ACHN (cell line): ENCODE data around the gene DSEL.

Experiments used
- DNase-seq: peaks from one replicate; pipeline ENCODE4 v3.0.0-alpha.2; 2015
- in situ Hi-C: cut with HindIII; loops from 2 replicates; pipeline ENCODE4 v1.10.0; 2017; ENCODE audit warnings: low sequenced_read_pairs, low pct_ligation_motif_present, low pct_unique_long_range_greater_than_20kb

Gene DSEL

DNA sequence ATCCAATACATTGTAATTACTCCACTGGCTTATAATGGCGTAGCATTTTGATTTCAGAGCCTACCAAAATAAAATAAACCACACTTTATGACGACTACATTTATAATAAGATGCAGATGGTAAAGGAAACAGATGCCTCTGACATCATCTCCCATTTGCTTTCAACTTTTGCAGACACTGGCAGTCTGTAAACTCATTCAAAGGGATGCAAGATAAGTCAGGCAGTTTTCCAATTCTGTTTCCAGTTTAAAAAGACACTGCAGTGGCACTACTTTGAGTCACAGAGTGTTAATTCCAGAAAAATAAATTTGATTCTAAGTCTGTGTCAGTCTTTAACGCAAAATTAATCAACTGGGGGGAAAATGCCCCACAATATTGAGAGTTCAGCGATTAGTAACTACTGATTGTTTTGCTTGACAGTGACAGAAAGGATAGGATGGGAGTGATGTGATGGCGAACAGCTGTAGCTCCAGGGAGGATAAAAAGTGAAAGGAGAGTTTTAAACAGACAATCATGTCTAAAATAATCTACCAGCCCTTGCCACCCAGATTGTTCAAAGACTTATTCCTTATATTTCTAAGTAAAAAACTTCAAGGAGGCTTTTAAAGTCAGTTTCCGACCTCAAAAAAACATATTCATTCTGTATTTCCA lies 6.7 kb downstream of the DSEL start:
- DNase-seq = no peak
- in situ Hi-C loops = no loop called here

DNA sequence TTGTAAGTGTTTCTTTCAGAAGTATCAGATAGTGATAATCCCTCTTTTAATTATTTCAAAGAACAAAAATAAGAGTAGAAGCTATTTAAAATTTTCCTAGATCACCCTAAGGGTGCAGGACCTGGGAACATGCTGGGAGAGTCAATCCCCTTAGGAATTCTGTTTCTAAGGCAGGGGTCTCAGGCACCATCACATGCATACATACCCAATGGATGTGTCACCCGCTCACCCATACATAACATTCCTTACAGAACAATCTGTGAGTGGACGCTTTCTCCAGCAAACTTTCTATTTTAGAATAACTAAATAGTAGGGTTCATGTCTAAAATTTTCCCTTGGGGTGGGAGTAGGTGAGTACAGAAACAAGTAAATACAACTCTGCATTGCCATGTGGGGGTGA lies 8.4 kb downstream of the DSEL start:
- in situ Hi-C loops = no loop called here
- DNase-seq = peak; percentile 6

DNA sequence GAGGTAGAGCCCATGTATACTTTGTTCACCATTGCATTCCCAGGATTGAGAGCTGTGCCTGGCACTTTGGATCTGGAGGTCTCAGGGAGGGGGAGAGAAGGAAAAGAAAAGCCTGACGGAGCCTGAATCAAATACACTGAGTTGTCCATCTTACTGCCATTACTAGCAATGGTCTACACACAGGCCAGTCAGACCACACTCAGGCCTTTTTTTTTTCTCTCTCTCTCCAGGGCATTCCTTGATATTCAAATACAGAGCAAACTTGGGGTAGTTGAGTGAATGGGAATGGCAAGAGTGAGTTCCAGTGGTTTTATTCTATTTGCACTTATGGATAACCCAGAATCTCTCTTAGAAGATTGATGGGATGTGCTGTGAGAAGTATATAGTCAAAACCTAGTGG lies 11.8 kb downstream of the DSEL start:
- in situ Hi-C loops = no loop called here
- no peak for DNase-seq

GRCh38 chr18:67500522-67501205 lies 15.9 kb downstream of the DSEL start:
- in situ Hi-C loops = no loop called here
- no peak for DNase-seq

DNA sequence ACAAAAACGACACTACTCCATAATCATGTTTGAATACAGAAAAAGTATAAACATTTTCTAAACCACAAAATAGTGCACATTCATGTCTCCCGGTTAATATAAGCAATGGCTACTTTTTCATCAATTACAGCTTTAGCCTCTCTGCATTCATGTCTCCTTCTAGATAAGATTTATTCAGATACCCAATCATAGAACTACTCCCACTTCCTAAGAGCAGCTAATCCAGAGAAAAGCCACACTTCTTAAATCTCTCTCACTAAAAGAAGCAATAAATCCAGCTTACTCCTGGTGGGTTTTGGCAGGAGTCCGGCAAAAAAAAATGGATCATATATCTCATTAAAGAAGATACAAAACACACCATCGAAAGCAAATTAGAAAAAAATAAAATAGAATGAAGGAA lies 20.1 kb downstream of the DSEL start:
- DNase-seq = no peak
- in situ Hi-C loops = no loop called here

DNA sequence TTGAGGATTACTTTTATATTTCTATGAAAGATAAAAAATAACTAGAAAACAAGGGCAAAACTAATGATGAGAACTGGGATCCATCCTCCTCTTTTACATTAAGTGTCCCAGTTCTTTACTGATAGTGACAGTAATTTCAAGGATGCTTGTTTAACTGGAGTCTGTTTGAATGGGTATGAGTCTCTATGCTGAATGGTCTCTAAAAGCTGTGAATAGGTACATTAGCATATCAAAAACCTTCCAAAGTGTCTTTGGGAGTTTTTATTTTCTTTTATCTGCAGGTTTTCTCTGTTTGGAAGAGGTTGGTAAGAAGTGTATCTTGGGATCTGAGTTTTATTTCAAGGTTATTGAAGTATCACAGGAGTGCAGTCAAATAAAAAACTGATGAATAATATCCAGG lies 30.0 kb downstream of the DSEL start:
- in situ Hi-C loops = no loop called here
- no peak for DNase-seq

- DNase-seq = no peak
- in situ Hi-C loops = no loop called here
These were observed 30.9 kb downstream of the DSEL start for GRCh38 chr18:67485655-67486054.

DNA sequence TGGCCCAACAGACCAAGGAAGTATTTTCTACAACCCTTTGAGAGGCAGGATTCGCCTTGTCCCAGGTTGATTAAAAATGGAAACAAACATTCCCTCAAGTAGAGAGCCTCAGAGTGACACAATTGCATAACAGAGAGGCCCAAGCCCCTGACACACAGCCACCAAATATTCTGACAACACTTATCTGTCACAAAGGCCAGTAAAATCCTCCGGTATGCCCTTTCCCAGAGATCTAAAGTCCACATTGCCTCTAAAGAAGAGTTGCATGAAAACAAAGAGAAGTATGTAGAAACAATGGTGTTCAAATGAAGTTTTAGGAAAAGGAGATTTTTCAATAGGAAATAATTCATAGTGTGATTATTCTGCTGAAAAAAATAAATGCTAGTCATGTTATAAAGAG lies 32.1 kb downstream of the DSEL start:
- in situ Hi-C loops = no loop called here
- no peak for DNase-seq

DNA sequence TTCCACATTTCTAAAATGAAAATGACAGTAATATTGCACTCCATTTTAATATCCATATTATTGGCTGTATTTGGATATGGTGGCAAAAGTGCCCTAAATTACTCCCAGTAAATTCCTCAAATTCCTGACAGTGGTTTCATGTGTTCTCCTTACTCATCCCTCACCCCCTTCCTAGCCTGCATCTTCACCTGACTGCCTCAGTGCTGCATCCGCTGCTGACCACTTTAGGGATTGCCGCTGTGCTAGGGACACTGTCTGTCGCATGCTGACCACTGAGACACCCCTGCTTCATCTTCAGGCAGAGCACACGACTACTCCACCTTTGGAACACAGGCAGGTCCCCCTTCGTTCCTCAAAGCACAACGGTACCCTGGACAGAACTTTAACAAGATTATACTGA lies 32.6 kb downstream of the DSEL start:
- in situ Hi-C loops = no loop called here
- DNase-seq = no peak

- no peak for DNase-seq
- in situ Hi-C loops = no loop called here
These were observed 33.3 kb downstream of the DSEL start for GRCh38 chr18:67483237-67483636.

- DNase-seq = no peak
- in situ Hi-C loops = no loop called here
These were observed 38.3 kb downstream of the DSEL start for GRCh38 chr18:67478249-67478648.

DNA sequence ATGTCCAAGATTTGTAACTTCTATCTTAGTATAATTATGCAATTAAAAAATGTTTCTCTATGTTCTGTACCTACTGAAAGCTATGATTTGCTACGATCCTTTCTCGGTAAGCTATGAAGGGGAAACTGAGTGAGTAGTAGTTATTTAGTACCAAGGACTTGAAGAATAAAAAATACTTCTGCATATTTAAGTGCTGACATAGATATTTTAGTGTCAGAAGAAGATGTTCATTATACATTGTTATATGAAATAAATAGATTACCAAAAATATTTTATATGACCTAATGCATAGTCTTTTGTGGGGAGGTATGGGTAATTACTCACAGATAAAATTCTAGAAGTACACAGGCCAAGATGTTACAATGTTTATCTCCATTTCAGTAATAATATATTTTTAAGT lies 39.0 kb downstream of the DSEL start:
- in situ Hi-C loops = no loop called here
- DNase-seq = no peak

DNA sequence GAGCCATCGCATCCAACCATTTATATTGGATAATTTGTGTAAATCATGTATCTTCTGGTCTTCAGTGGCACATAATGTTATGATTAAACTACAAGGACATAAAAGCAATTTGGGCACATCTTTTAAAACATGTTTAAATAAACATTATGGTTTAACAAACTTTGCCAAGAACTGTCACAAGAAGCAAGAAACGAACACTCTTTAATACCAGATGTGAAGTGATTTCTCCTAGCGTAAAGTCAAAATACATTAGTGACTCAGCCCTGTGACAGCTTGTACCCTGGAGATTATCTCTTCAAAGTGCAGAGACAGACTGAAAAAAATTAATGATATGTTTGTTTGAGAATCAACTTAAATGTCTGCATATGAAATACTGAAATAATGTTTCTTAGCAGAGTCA lies 39.9 kb downstream of the DSEL start:
- no peak for DNase-seq
- in situ Hi-C loops = no loop called here

GRCh38 chr18:67475673-67476072 lies 40.8 kb downstream of the DSEL start:
- no peak for DNase-seq
- in situ Hi-C loops = no loop called here

- in situ Hi-C loops = no loop called here
- no peak for DNase-seq
These were observed 48.5 kb downstream of the DSEL start for GRCh38 chr18:67468038-67468437.

DNA sequence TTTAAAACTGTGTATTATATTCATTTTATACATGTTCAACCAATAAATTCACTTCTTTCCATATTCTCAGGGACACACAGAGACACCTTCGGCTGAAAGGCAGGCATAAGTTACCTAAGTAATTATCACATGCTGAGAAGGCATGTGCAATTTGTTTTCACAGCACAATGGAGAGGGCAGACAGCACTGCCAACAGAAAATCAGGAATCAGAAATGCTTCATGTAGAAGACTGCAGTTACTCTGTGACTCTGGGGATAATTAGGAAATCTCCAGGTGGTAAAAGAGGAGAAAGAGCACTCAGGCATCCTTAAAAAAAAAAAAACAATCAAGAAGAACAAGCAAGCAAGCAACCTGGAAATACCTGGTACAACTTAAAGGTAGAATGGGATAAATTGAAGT lies 49.3 kb downstream of the DSEL start:
- no peak for DNase-seq
- in situ Hi-C loops = no loop called here

DNA sequence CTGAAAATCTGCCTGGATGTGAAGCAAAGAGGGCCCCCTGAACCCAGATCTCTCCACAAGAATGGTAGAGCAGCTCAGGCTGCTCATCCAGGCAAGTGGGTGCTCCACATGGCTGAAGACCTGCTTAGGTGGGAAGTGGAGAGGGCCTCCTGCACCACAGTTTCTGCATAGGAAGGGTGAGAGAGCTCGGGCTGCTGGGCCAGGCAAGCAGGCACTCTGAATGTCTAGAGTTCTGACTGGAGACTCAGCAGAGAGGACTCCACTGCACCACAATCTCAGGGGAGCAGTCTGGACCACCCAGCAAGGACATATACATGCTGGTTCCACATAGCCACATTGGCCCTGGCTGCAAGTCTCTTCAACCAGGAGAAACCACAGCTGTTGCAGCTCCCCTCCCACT lies 52.0 kb downstream of the DSEL start:
- in situ Hi-C loops = no loop called here
- no peak for DNase-seq

GRCh38 chr18:67463829-67464228 lies 52.7 kb downstream of the DSEL start:
- in situ Hi-C loops = no loop called here
- peak; percentile 12 for DNase-seq

- in situ Hi-C loops = no loop called here
- no peak for DNase-seq
These were observed 59.8 kb downstream of the DSEL start for GRCh38 chr18:67456711-67457110.
